ENCODE data around the gene GPX3. TPM values are rescaled to one million over a fixed set of nuclear protein-coding genes. Genes with fewer than 3 reads are reported as not detected.
A peak's percentile ranks its signal among the peaks of the same experiment; 100 is the strongest.

GPX3 gene
- total and polyA plus RNA-seq, 12 donors, result 51.1 to 1,751 (median 422) TPM

DNA sequence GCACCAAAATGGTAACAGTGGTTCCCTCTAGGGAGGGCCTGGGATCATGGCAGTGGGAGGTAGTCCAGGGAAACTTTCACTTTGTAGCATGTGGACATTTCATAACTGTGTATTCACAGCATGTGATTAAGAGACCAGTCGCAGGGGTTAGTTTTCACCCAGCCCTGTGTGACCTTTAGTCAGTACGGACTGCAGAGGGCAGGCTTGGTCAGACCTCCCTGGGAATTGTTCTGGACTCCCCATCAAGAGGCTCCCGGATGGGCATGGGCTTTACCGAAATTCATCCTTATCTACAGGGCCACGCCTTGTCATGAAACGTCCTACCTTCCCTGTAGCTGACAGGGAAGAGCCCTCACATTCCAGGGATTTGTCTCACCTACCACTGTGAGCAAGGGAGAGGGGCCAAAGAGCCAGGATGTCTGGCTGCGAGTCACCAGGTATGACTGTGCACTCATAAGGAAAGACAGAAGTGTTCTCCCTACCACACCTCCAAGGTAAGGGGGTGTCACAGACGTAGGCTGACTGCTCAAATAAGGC lies 19.9 kb downstream of the GPX3 start:
- H3K4me1 ChIP-seq (replicated peaks in 1 of 2), result peaks cover 21 to 23% of the 10 kb centered on the region in 2 donors
- intact Hi-C loops (cut with DNase I), result no loop called here
- peak in 1 of 7 donors; percentile 26 for DNase-seq
- TF ChIP-seq, protein P1, sequence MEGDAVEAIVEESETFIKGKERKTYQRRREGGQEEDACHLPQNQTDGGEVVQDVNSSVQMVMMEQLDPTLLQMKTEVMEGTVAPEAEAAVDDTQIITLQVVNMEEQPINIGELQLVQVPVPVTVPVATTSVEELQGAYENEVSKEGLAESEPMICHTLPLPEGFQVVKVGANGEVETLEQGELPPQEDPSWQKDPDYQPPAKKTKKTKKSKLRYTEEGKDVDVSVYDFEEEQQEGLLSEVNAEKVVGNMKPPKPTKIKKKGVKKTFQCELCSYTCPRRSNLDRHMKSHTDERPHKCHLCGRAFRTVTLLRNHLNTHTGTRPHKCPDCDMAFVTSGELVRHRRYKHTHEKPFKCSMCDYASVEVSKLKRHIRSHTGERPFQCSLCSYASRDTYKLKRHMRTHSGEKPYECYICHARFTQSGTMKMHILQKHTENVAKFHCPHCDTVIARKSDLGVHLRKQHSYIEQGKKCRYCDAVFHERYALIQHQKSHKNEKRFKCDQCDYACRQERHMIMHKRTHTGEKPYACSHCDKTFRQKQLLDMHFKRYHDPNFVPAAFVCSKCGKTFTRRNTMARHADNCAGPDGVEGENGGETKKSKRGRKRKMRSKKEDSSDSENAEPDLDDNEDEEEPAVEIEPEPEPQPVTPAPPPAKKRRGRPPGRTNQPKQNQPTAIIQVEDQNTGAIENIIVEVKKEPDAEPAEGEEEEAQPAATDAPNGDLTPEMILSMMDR (IDR thresholded peaks at IDR 0.05), result no peak
- no peak for TF ChIP-seq POLR2A (IDR thresholded peaks at IDR 0.05)
- no peaks in the 10 kb centered on the region for H3K9me3 ChIP-seq (replicated peaks in 1 of 3)
- H3K36me3 ChIP-seq (replicated peaks in 1 of 2), result peaks cover 0 to 89% of the 10 kb centered on the region in 2 donors
- no peaks in the 10 kb centered on the region for H3K27me3 ChIP-seq
- 73 to 90% (median 76%) methylated on average over 8 of the region's 8 CpGs for WGBS, 4 donors
- H3K27ac ChIP-seq, result peak overlapping the region in 2 of 5 donors; percentile 84 to 89
- no peak overlapping the region for H3K4me3 ChIP-seq

DNA sequence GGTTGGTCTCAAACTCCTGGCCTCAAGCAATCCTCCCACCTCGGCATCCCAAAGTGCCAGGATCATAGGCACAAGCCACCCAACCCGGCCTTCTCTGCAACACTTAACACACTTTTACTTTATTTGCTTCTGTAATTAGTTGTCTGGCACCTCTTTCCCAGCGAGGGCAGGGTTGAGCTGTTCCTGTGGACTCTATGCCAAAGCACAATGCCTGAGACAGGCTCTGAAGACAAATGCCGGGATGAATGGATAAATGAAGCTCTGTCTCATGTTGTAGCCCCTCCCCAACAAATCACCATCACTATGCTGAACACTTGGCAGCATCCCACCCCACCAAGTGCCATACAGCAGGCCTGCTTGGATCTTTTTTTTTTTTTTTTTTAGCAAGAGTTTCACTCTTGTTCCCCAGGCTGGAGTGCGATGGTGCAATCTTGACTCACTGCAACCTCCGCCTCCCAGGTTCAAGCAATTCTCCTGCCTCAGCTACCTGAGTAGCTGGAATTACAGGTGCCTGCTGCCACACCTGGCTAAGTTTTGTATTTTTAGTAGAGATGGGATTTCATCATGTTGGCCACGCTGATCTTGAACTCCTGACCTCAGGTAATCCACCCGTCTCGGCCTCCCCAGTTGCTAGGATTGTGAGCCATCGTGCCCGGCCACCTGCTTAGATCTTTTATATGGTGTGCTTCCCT lies 21.3 kb downstream of the GPX3 start:
- Histone ChIP-seq H3K27me3 (no peaks in the 10 kb centered on the region), H3K27ac (no peak overlapping the region), H3K36me3 (replicated peaks in 1 of 2) (peaks cover 0 to 84% of the 10 kb centered on the region in 2 donors), H3K9me3 (replicated peaks in 1 of 3) (no peaks in the 10 kb centered on the region), H3K4me1 (replicated peaks in 1 of 2) (peaks cover 21 to 23% of the 10 kb centered on the region in 2 donors), H3K4me3 (no peak overlapping the region)
- intact Hi-C loops (cut with DNase I), result no loop called here
- no peak for DNase-seq
- no peak for TF ChIP-seq POLR2A (IDR thresholded peaks at IDR 0.05)
- TF ChIP-seq, protein P1 (IDR thresholded peaks at IDR 0.05), result no peak
- 91 to 95% (median 94%) methylated on average over 11 of the region's 11 CpGs for WGBS, 4 donors

DNA sequence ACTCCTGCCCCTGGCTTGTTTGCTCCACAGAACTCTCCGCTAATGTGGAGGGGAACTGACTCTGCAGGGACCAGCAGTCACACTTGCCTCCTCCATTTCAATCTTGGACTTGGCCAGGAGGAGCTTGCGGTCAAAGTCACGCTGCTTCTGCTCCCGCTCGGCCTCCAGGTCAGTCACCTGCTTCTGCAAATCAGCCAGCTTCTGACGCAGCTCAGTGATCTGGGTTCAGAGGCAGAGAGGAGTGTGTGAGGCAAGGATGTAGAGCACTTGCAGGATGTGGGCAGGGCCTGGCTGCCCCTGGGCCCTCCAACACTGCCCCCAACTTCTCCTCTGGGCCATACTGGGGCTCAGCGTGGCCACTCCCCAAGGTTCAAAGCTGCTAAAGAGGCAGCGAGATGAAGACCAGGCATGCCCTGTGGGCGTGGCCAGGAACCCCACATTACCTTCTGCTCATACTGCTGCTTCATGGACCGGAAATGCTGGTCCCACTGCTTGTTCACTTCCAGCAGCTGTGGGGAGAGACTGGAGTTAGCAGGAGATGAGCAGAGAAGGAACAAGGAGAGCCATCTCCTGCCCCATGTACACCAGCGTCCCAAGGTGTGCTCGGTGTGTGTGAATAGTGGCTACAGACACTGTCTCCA lies 22.2 kb downstream of the GPX3 start:
- H3K27me3 ChIP-seq, result no peaks in the 10 kb centered on the region
- 93 to 97% (median 94%) methylated on average over 7 to 12 of the region's 12 CpGs for WGBS, 4 donors
- DNase-seq, result no peak
- peaks cover 0 to 87% of the 10 kb centered on the region in 2 donors for H3K36me3 ChIP-seq (replicated peaks in 1 of 2)
- H3K4me1 ChIP-seq (replicated peaks in 1 of 2), result peaks cover 14 to 16% of the 10 kb centered on the region in 2 donors
- TF ChIP-seq, protein P1 (IDR thresholded peaks at IDR 0.05), result no peak
- TF ChIP-seq POLR2A (IDR thresholded peaks at IDR 0.05), result no peak
- intact Hi-C loops (cut with DNase I), result no loop called here
- no peaks in the 10 kb centered on the region for H3K9me3 ChIP-seq (replicated peaks in 1 of 3)
- H3K27ac ChIP-seq, result no peak overlapping the region
- no peak overlapping the region for H3K4me3 ChIP-seq

DNA sequence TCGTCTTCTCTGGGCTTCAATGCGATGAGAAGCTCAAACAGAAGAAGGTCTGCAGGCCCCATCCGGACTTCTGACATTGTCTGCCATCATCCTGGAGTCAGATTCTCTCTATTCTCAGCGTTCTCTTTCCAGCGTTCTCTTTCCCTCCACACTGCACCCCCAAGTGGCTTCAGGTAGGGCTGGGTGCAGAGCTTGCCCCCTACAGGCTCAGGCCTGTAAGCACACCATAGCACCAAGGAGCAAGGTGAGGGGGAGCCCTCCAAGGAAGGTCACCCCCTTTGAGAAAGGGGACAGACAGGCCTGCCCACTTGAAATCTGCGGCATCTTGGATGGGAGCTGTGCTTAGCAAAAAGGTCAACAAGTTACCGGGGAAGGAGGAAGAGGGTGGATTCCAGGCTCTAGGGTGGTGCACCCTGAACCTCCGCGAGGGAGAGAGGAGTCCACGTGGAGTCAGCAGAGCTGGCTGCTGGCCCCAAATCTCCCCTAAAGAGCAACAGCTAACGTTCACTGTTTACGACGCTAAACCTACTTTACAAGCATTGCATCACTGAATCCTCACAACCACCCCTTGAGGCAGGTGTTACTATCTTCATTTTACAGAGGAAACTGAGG lies 27.5 kb downstream of the GPX3 start:
- peak in 1 of 7 donors; percentile 32 for DNase-seq
- Histone ChIP-seq H3K36me3 (replicated peaks in 1 of 2) (peaks cover 0 to 73% of the 10 kb centered on the region in 2 donors), H3K27me3 (no peaks in the 10 kb centered on the region), H3K27ac (no peak overlapping the region), H3K4me1 (replicated peaks in 1 of 2) (peaks cover 0 to 7% of the 10 kb centered on the region in 2 donors), H3K4me3 (no peak overlapping the region), H3K9me3 (replicated peaks in 1 of 3) (no peaks in the 10 kb centered on the region)
- TF ChIP-seq, protein P1 (IDR thresholded peaks at IDR 0.05), result peak; percentile 52 to 79 (median 74)
- TF ChIP-seq POLR2A (IDR thresholded peaks at IDR 0.05), result no peak
- WGBS, 4 donors, result 79 to 84% (median 81%) methylated on average over 13 of the region's 13 CpGs
- intact Hi-C loops (cut with DNase I), result loop anchor here (5.0 kb wide), 2 partner anchors 41 to 46 kb away; no protein-coding TSS in a partner anchor

Data from adrenal gland (tissue), 12 donors.